Epithelial cell of esophagus (primary cell): Measurements from ENCODE around the gene FGF19.

Source experiments
- DNase-seq: peaks from one replicate; pipeline ENCODE4 v3.0.0; 2010; ENCODE audit warnings: low read depth
- H3K4me3 ChIP-seq: 2 replicates; pipeline ENCODE4 v1.5.1; 2011; ENCODE audit warnings: mild to moderate bottlenecking, low read length, control low read depth
- TF ChIP-seq, protein P1 (sequence below): IDR thresholded peaks from 2 replicates; pipeline ENCODE4 v1.5.1; 2011; ENCODE audit warnings: low read depth, mild to moderate bottlenecking, low read length, control low read depth, inconsistent platforms; ENCODE audit not compliant: insufficient read depth; ENCODE audit errors: missing control alignments

FGF19 gene

DNA sequence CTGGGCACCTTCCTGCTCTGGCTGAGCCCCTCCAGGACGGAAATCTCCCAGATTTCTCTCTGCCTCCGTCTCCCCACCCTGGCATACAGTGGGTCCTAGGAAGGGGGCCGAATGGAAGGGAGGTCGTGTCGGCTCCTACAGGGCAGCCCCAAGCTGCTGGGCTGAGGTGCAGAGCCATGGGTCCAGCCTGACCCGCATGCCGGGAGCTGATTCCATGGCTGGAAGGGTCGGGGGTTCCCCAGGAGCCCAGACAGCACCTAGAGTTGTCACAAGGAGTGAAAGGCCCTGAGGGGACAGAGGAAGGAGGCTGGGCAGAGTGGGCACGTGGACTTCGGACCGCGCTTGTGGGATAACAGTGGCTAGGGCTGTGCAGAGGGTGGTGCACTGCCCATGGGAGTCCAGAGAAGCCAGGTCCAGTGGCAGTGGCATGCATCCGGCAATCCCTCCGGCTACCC lies 46.3 kb downstream of the FGF19 start:
- H3K4me3 ChIP-seq = no peak overlapping the region
- TF ChIP-seq, protein P1, sequence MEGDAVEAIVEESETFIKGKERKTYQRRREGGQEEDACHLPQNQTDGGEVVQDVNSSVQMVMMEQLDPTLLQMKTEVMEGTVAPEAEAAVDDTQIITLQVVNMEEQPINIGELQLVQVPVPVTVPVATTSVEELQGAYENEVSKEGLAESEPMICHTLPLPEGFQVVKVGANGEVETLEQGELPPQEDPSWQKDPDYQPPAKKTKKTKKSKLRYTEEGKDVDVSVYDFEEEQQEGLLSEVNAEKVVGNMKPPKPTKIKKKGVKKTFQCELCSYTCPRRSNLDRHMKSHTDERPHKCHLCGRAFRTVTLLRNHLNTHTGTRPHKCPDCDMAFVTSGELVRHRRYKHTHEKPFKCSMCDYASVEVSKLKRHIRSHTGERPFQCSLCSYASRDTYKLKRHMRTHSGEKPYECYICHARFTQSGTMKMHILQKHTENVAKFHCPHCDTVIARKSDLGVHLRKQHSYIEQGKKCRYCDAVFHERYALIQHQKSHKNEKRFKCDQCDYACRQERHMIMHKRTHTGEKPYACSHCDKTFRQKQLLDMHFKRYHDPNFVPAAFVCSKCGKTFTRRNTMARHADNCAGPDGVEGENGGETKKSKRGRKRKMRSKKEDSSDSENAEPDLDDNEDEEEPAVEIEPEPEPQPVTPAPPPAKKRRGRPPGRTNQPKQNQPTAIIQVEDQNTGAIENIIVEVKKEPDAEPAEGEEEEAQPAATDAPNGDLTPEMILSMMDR = no peak
- DNase-seq = no peak

DNA sequence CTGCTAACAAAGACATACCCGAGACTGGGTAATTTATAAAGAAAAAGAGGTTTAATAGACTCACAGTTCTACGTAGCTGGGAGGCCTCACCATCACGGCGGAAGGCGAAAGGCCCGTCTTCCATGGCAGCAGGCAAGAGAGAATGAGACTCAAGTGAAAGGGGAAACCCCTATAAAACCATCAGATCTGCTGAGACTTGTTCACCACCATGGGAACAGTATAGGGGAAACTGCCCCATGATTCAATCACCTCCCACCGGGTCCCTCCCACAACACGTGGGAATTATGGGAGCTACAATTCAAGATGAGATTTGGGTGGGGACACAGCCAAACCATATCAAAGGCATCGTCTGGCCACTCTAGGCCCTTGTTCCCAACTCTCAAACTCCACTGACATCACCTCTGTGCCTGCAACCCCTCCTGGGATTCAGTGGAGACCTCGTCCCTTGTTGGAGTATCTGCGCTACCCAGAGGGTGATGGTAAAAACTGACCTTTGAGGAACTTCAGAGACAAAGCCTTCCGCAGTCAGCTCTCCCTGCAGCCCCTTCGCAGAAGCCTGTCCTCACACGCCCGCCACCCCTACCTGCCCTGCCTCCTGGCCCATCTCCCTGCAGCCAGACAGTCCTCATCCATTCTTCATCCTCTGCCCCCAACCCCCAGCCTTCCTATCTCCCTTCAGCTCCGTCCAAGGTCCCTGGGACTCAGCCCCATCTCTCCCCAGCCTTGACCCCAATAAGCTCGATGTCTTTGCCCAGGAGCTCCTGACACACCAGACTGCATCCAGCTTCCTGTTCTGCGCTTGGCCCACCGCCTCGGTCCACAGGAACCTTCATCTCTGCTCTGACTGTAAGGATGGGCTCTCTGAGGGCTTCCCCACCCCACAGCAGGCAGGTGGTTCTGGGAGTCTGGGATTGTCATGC lies 47.0 kb downstream of the FGF19 start:
- TF ChIP-seq, protein P1 = no peak
- no peak overlapping the region for H3K4me3 ChIP-seq
- peak; percentile 64 for DNase-seq

DNA sequence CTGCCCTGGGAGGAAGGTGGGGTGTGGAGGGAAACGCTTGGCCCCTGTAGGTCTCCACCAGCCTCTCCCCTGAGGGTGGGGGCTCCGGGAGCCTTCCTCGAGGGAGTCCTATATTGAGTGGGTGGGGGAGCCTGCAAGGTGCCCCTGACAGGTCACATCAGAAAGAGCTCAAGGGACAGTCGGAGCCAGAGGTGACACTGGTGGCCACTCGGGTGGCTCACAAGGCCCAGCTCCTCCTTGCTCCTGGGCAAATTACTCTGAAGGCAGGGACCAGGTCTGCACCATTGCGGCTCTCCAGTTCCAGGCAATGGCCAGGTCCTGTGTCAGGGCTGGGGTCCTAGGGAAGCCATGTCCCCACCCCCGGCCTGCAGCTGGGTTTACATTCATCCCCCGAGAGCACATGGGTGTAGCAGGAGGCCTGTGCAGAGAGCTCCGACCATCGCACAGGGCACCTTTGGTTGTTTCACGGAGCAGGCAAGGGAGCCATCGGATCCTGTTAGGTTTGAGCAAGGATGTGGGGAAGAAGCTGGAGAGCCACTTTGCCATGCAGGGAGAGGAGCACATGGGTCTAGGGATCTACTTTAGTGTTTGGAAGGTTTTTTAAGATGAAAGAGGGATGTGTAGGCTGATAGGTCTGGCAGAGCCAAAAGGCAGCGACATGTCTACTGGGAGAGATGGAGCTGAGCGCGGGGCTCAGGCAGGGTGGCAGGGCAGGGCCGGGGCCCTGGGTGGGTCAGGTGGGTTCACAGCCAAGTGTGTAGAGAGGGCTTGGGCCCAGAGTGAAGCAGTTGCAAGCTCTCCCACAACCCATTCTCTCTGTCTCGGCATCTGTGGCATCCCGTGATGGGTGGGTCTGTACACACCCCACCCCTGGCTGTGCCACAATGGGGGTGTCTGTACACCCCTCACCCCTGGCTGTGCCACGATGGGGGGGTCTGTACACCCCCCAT lies 48.1 kb downstream of the FGF19 start:
- H3K4me3 ChIP-seq = no peak overlapping the region
- DNase-seq = no peak
- TF ChIP-seq, protein P1 = no peak

DNA sequence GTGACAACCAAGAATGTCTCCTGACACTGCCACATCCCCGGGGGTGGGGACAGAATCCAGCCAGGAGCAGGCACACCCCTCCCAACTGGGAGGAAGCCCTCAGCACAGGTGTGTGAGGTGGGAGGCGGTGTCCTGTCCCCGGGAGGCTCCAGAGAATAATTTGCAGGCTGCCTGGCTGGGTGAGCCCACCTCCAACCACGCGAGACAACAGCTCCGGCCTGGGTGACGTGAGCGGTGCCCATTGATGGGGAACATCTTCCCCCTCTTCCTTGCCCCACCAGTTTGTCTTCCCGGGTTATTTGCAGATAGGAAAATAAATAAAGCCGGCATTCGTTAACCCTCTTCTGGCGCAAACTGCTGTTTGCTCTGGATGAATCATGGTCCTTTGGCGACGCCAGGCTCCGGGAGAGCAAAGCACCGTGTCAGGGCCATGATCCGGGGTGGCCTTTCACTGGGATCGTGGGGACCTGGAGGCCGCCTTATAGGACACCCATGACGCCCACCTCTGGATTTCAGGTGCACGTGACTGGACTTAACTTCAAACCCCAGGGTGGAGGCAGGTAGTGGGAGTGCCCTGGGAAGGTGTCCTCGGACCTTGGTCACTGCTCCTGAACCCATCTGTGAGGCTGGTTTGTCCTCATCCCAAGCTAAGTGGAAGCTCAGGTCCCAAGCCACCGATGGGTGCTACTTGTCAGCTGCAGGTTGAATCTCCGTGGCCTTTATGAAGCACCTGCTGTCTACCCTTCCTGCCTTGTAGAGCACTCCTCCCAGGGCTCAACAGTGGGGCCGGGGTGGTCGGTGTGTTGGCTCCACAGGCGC lies 49.0 kb downstream of the FGF19 start:
- peak; percentile 57 for DNase-seq
- no peak overlapping the region for H3K4me3 ChIP-seq
- TF ChIP-seq, protein P1 = no peak

DNA sequence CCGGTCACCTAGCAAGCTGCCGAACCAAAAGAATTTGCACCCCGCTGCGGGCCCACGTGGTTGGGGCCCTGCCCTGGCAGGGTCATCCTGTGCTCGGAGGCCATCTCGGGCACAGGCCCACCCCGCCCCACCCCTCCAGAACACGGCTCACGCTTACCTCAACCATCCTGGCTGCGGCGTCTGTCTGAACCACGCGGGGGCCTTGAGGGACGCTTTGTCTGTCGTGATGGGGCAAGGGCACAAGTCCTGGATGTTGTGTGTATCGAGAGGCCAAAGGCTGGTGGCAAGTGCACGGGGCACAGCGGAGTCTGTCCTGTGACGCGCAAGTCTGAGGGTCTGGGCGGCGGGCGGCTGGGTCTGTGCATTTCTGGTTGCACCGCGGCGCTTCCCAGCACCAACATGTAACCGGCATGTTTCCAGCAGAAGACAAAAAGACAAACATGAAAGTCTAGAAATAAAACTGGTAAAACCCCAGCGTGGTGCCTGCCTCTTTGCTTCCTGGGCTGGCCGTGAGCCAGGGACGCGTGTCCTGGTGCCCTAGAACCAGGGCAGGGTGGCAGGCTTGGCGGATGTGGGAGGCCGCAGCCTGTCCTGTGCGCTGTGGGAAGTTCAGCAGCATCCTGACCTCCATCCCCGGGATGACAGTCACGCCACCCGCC lies 49.7 kb downstream of the FGF19 start:
- DNase-seq = no peak
- no peak overlapping the region for H3K4me3 ChIP-seq
- TF ChIP-seq, protein P1 = no peak
